Neural progenitor cell (in vitro differentiated cells): ENCODE results near the gene RIC3. TPM values are rescaled to one million over a fixed set of nuclear protein-coding genes. Genes with fewer than 3 reads are reported as not detected.

Source experiments
- DNase-seq: peaks from one replicate; pipeline ENCODE4 v3.0.0-alpha.2; 2016; ENCODE audit warnings: low spot score
- H2AFZ ChIP-seq: fragments of 200-600 bp; sonication (generic); replicated peaks from 2 replicates; pipeline ENCODE4 v1.6.1; 2016; ENCODE audit warnings: antibody characterized with exemption
- H3F3A ChIP-seq: fragments of 200-600 bp; sonication (generic); 2 replicates; pipeline ENCODE4 v1.6.1; 2016; ENCODE audit warnings: antibody characterized with exemption, low read depth
- H3K27ac ChIP-seq: fragments of 200-600 bp; sonication (generic); 2 replicates; pipeline ENCODE4 v1.5.1; 2016; ENCODE audit warnings: mild to moderate bottlenecking
- H3K27me3 ChIP-seq: fragments of 200-600 bp; sonication (generic); 2 replicates; pipeline ENCODE4 v1.6.1; 2016; ENCODE audit warnings: mild to moderate bottlenecking, moderate library complexity
- H3K36me3 ChIP-seq: fragments of 200-600 bp; sonication (generic); 2 replicates; pipeline ENCODE4 v1.5.1; 2016
- H3K4me1 ChIP-seq: fragments of 200-600 bp; sonication (generic); 2 replicates; pipeline ENCODE4 v1.6.1; 2016; ENCODE audit warnings: mixed run types
- H3K4me2 ChIP-seq: fragments of 200-600 bp; sonication (generic); 2 replicates; pipeline ENCODE4 v1.6.1; 2016
- H3K4me3 ChIP-seq: fragments of 200-600 bp; sonication (generic); 2 replicates; pipeline ENCODE4 v1.5.1; 2016
- H3K79me2 ChIP-seq: fragments of 200-600 bp; sonication (generic); 2 replicates; pipeline ENCODE4 v1.6.1; 2016; ENCODE audit warnings: low read depth
- H3K9ac ChIP-seq: fragments of 200-600 bp; sonication (generic); 2 replicates; pipeline ENCODE4 v1.6.1; 2016
- H3K9me3 ChIP-seq: fragments of 200-600 bp; sonication (generic); 2 replicates; pipeline ENCODE4 v1.5.1; 2016; ENCODE audit warnings: low read depth
- H4K20me1 ChIP-seq: fragments of 200-600 bp; sonication (generic); 2 replicates; pipeline ENCODE4 v1.6.1; 2016; ENCODE audit warnings: low read depth
- H3K27ac Mint-ChIP-seq: 3 replicates; pipeline ENCODE4 v1.8.0; 2021; ENCODE audit warnings: mixed read lengths
- H3K27me3 Mint-ChIP-seq: 2 replicates; pipeline ENCODE4 v1.8.0; 2022; ENCODE audit warnings: low read depth, mild to moderate bottlenecking, inconsistent platforms, moderate library complexity, mixed read lengths; ENCODE audit not compliant: insufficient read depth
- H3K36me3 Mint-ChIP-seq: 3 replicates; pipeline ENCODE4 v1.8.0; 2021; ENCODE audit warnings: mixed read lengths
- H3K4me1 Mint-ChIP-seq: 3 replicates; pipeline ENCODE4 v1.8.0; 2021; ENCODE audit warnings: mixed read lengths
- H3K4me3 Mint-ChIP-seq: 3 replicates; pipeline ENCODE4 v1.8.0; 2021; ENCODE audit warnings: mild to moderate bottlenecking, moderate library complexity, mixed read lengths
- H3K9me3 Mint-ChIP-seq: 3 replicates; pipeline ENCODE4 v1.8.0; 2020; ENCODE audit warnings: mixed read lengths
- CTCF ChIP-seq: fragments of 200-600 bp; sonication (generic); IDR thresholded peaks from 2 replicates; pipeline ENCODE4 v1.5.1; 2017; ENCODE audit warnings: antibody characterized with exemption, mild to moderate bottlenecking
- EZH2 ChIP-seq: fragments of 200-600 bp; sonication (generic); IDR thresholded peaks from 2 replicates; pipeline ENCODE4 v1.6.1; 2017; ENCODE audit warnings: antibody characterized with exemption, mild to moderate bottlenecking, moderate library complexity
- EZH2phosphoT487 ChIP-seq: fragments of 200-600 bp; sonication (generic); IDR thresholded peaks from 2 replicates; pipeline ENCODE4 v1.6.1; 2017; ENCODE audit warnings: antibody characterized with exemption
- total RNA-seq: library from RNA; depleted of rRNA; stranded (reverse); fragments of >200 nt; gene quantifications from 2 replicates; pipeline ENCODE4 v1.2.3, GENCODE V29; 2015; ENCODE audit warnings: low replicate concordance

RIC3 gene
- total RNA-seq, 1 donor from 2014 or later = 33.7 TPM

- H3K36me3 Mint-ChIP-seq = no peaks in the 10 kb centered on the region
- Histone ChIP-seq H3F3A (no peaks in the 10 kb centered on the region), H3K4me2 (no peak overlapping the region), H3K9ac (no peak overlapping the region), H3K9me3 (no peaks in the 10 kb centered on the region), H2AFZ (no peak overlapping the region), H3K27me3 (no peaks in the 10 kb centered on the region), H3K79me2 (no peaks in the 10 kb centered on the region), H3K4me3 (no peak overlapping the region), H3K4me1 (no peaks in the 10 kb centered on the region), H3K36me3 (no peaks in the 10 kb centered on the region), H4K20me1 (no peaks in the 10 kb centered on the region), H3K27ac (no peak overlapping the region)
- H3K4me1 Mint-ChIP-seq = peaks cover 10% of the 10 kb centered on the region
- DNase-seq = no peak
- peaks cover 12% of the 10 kb centered on the region for H3K27me3 Mint-ChIP-seq
- TF ChIP-seq EZH2phosphoT487 (no peak), EZH2 (no peak), CTCF (no peak)
- H3K9me3 Mint-ChIP-seq = no peaks in the 10 kb centered on the region
- no peak overlapping the region for H3K27ac Mint-ChIP-seq
- H3K4me3 Mint-ChIP-seq = no peak overlapping the region
Observed at GRCh38 chr11:8058216-8058615, 110.6 kb downstream of the RIC3 start.

- no peaks in the 10 kb centered on the region for H4K20me1 ChIP-seq
- no peak overlapping the region for H3K27ac ChIP-seq
- DNase-seq = no peak
- H3K79me2 ChIP-seq = no peaks in the 10 kb centered on the region
- H3F3A ChIP-seq = no peaks in the 10 kb centered on the region
- H3K4me3 ChIP-seq = no peak overlapping the region
- TF ChIP-seq CTCF = no peak
- no peak for TF ChIP-seq EZH2phosphoT487
- no peak for TF ChIP-seq EZH2
- H3K4me2 ChIP-seq = no peak overlapping the region
- no peaks in the 10 kb centered on the region for H3K36me3 Mint-ChIP-seq
- peaks cover 10% of the 10 kb centered on the region for H3K4me1 Mint-ChIP-seq
- no peaks in the 10 kb centered on the region for H3K9me3 ChIP-seq
- no peaks in the 10 kb centered on the region for H3K27me3 ChIP-seq
- peak overlapping the region; percentile 3 for H3K27ac Mint-ChIP-seq
- no peaks in the 10 kb centered on the region for H3K36me3 ChIP-seq
- no peaks in the 10 kb centered on the region for H3K9me3 Mint-ChIP-seq
- H3K27me3 Mint-ChIP-seq = peaks cover 11% of the 10 kb centered on the region
- H2AFZ ChIP-seq = no peak overlapping the region
- no peak overlapping the region for H3K4me3 Mint-ChIP-seq
- no peaks in the 10 kb centered on the region for H3K4me1 ChIP-seq
- no peak overlapping the region for H3K9ac ChIP-seq
Observed at GRCh38 chr11:8056810-8057463, 111.9 kb downstream of the RIC3 start.

Other genes with a start within 250 kb of the RIC3 start
- gene OR10A6, start 237.8 kb downstream of the RIC3 start, total RNA-seq = not detected in 2 replicates
- not detected in 2 replicates for gene OR10A3, start 227.3 kb downstream of the RIC3 start, total RNA-seq
- not detected in 2 replicates for gene NLRP10, start 203.6 kb downstream of the RIC3 start, total RNA-seq
- gene EIF3F, start 181.7 kb downstream of the RIC3 start, total RNA-seq = 257 and 355 TPM in 2 replicates
- gene TUB, start 87.8 kb downstream of the RIC3 start, total RNA-seq = 28.7 and 41.3 TPM in 2 replicates
- gene LMO1, start 94.9 kb upstream of the RIC3 start, total RNA-seq = 2.9 and 6.2 TPM in 2 replicates